Stimulated activated CD4-positive, alpha-beta T cell treated with anti-CD3 and anti-CD28 coated beads, Interleukin-2, amount 100 ng/mL, for 48 hours (primary cell): ENCODE results near the gene TPPP.
A peak's percentile ranks its signal among the peaks of the same experiment; 100 is the strongest.
"Not testable (repeated sequence)": the region's sequence is repeated elsewhere in the genome, so short reads cannot be mapped to it uniquely, and the experiment has no call there.

Source experiments
- DNase-seq, 2 donors: peaks; one replicate each; pipeline ENCODE4 v3.0.0-alpha.2; 2020

The TPPP gene

GRCh38 chr5:693271-694041 lies at the start of gene TPPP:
Gene TPPP (minus strand): TSS chr5:693352. CDS start chr5:678060, 15,292 bp downstream.
- DNase-seq, result peak; percentile 76 to 87

- not testable (repeated sequence) for DNase-seq
Observed at GRCh38 chr5:742276-742675, 49.1 kb upstream of the TPPP start.

GRCh38 chr5:734145-734544 lies 41.0 kb upstream of the TPPP start:
- DNase-seq, result not testable (repeated sequence)

GRCh38 chr5:732754-733454 lies 39.8 kb upstream of the TPPP start:
- not testable (repeated sequence) for DNase-seq

- DNase-seq, result not testable (repeated sequence)
Observed at GRCh38 chr5:729225-729624, 36.1 kb upstream of the TPPP start.

GRCh38 chr5:727087-727486 lies 33.9 kb upstream of the TPPP start:
- not testable (repeated sequence) for DNase-seq

GRCh38 chr5:723865-724264 lies 30.7 kb upstream of the TPPP start:
- DNase-seq, result not testable (repeated sequence)

GRCh38 chr5:723309-723708 lies 30.2 kb upstream of the TPPP start:
- DNase-seq, result not testable (repeated sequence)

GRCh38 chr5:719379-719778 lies 26.2 kb upstream of the TPPP start:
- DNase-seq, result not testable (repeated sequence)

- DNase-seq, result no peak
Observed at GRCh38 chr5:717143-717542, 24.0 kb upstream of the TPPP start.

- DNase-seq, result not testable (repeated sequence)
Observed at GRCh38 chr5:716740-717139, 23.6 kb upstream of the TPPP start.

GRCh38 chr5:715636-716035 lies 22.5 kb upstream of the TPPP start:
- not testable (repeated sequence) for DNase-seq

- not testable (repeated sequence) for DNase-seq
Observed at GRCh38 chr5:714215-715118, 21.3 kb upstream of the TPPP start.

GRCh38 chr5:713686-714085 lies 20.5 kb upstream of the TPPP start:
- DNase-seq, result not testable (repeated sequence)

- DNase-seq, result not testable (repeated sequence)
Observed at GRCh38 chr5:708848-709517, 15.8 kb upstream of the TPPP start.

- not testable (repeated sequence) for DNase-seq
Observed at GRCh38 chr5:708374-708773, 15.2 kb upstream of the TPPP start.

GRCh38 chr5:706127-706526 lies 13.0 kb upstream of the TPPP start:
- not testable (repeated sequence) for DNase-seq

GRCh38 chr5:696753-697702 lies 3.9 kb upstream of the TPPP start:
- not testable (repeated sequence) for DNase-seq

- DNase-seq, result not testable (repeated sequence)
Observed at GRCh38 chr5:696191-696590, 3.0 kb upstream of the TPPP start.

- not testable (repeated sequence) for DNase-seq
Observed at GRCh38 chr5:695475-695874, 2.3 kb upstream of the TPPP start.

- not testable (repeated sequence) for DNase-seq
Observed at GRCh38 chr5:694042-694431, 885 bp upstream of the TPPP start.
